Cardiac fibroblast (primary cell): ENCODE data around the gene CSE1L.
"Not testable (repeated sequence)": the region's sequence is repeated elsewhere in the genome, so short reads cannot be mapped to it uniquely, and the experiment has no call there.

Experiments
- DNase-seq, 2 donors: peaks; one replicate each; pipeline versions ENCODE4 v3.0.0 to v3.0.0-alpha.2; 2010; ENCODE audit warnings: low read depth in 2 of 2
- H3K4me3 ChIP-seq, 2 donors: replicated peaks in 1 of 2; 1 replicate in 1 of 2; 2 replicates in 1 of 2; pipeline ENCODE4 v1.5.1; 2011; ENCODE audit warnings: low read depth in 2 of 2, low read length in 2 of 2, mild to moderate bottlenecking in 2 of 2, moderate library complexity in 1 of 2
- TF ChIP-seq, protein P1 (sequence below): IDR thresholded peaks from one replicate; pipeline ENCODE4 v1.5.1; 2011; ENCODE audit warnings: low read depth, mild to moderate bottlenecking, low read length, inconsistent platforms

Gene CSE1L

DNA sequence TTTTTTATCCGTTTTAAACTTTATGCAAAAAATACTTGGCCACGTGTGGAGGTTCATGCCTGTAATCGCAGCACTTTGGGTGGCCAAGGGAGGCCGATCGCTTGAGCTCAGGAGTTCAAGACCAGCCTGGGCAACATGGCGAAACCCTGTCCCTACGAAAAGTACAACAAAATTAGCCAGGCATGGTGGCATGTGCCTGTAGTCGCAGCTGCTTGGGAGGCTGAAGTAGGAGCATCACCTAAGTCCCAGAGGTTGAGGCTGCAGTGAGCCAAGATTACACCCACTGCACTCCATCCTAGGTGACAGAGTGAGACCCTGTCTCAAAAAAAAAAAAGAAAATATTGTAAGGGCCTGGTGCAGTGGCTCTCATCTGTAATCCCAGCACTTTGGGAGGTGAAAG is 45.0 kb downstream of the CSE1L start:
- H3K4me3 ChIP-seq: no peak overlapping the region
- TF ChIP-seq, protein P1, sequence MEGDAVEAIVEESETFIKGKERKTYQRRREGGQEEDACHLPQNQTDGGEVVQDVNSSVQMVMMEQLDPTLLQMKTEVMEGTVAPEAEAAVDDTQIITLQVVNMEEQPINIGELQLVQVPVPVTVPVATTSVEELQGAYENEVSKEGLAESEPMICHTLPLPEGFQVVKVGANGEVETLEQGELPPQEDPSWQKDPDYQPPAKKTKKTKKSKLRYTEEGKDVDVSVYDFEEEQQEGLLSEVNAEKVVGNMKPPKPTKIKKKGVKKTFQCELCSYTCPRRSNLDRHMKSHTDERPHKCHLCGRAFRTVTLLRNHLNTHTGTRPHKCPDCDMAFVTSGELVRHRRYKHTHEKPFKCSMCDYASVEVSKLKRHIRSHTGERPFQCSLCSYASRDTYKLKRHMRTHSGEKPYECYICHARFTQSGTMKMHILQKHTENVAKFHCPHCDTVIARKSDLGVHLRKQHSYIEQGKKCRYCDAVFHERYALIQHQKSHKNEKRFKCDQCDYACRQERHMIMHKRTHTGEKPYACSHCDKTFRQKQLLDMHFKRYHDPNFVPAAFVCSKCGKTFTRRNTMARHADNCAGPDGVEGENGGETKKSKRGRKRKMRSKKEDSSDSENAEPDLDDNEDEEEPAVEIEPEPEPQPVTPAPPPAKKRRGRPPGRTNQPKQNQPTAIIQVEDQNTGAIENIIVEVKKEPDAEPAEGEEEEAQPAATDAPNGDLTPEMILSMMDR: no peak
- DNase-seq: no peak

DNA sequence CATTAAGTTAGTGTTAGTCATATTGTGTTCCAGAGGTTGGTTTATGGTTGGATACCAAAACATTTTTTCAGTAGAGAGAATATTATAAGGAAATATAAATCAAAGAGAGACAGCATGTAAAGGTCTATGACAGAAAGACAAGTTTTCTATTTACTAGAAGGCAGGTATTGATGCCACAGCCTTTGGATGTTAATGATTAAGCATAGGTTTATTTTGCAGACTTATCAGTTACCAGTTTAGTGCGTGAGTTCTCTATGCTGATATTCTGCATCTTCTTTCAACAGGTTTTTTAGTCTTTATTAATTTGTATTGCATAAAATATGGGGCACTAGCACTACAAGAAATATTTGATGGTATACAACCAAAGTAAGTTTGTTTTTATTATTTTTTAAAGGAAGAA is 45.6 kb downstream of the CSE1L start:
- TF ChIP-seq, protein P1: no peak
- no peak overlapping the region for H3K4me3 ChIP-seq
- no peak for DNase-seq

DNA sequence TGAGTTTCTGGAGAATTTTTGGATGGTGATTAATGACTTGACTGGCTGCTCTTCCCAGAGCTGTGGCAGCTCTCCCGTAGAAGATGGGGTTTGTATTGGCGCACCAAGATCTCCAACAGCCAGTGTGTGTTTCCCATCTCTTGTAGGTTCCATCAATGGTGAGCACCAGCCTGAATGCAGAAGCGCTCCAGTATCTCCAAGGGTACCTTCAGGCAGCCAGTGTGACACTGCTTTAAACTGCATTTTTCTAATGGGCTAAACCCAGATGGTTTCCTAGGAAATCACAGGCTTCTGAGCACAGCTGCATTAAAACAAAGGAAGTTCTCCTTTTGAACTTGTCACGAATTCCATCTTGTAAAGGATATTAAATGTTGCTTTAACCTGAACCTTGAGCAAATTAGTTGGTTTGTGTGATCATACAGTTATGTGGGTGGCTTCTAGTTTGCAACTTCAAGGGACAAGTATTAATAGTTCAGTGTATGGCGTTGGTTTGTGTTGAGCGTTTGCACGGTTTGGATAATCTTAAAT is 50.2 kb downstream of the CSE1L start:
- TF ChIP-seq, protein P1: no peak
- H3K4me3 ChIP-seq: no peak overlapping the region
- DNase-seq: no peak

DNA sequence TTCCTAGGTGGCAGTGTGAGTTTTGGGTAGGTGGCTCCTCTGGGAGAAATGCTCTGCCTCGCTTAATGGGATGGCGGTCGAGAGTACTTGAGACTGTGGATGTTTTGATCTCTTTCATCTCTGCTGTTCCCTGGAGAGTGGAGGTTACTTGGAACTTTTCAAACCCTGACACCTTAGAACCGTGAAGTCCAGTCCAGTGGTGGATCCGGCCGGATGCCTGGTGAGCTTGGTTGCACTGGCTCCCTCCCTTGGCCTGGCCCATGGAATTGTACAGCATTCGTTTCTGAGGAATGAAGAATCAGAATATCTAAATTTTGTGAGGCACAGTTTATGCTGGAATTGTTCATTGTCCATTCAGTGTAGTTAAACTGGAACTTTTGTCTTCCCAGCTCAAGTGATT is 51.0 kb downstream of the CSE1L start:
- DNase-seq: no peak
- TF ChIP-seq, protein P1: no peak
- no peak overlapping the region for H3K4me3 ChIP-seq

DNA sequence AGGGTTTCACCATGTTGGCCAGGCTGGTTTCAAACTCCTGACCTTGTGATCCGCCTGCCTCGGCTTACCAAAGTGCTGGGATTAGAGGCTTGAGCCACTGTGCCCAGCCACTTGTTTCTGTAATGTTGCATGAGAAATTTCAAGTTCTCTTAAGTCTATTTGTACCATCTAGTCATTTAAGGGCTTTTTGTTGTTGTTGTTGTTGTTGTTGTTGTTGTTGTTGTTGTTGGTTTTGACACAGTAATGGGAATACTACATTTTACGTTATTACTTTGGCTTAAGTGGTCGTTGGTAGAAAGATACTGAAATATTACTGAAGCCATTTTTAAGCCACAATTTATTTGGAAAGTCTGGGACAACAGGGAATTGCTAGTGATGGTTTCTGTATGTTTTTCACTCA is 52.0 kb downstream of the CSE1L start:
- TF ChIP-seq, protein P1: no peak
- DNase-seq: no peak
- H3K4me3 ChIP-seq: no peak overlapping the region

DNA sequence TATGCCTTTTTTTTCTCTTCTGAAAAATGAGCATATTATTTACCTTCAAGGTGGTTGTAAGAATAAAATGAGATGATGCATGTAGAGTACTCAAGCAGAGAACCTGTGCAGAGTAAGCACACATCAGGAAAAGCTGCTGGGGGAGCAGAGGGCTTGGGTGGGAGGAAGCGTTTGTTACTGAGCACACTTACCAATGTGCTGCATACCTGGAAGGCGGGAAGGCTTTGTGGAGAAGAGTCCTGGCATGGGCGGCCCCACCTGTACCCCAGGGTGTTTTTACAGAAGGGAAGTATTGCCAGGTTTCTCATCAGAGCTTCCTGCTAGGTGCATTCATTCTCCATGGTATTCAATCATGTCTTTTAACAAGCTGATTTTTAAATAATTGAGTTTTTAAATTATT is 52.9 kb downstream of the CSE1L start:
- no peak for DNase-seq
- H3K4me3 ChIP-seq: no peak overlapping the region
- TF ChIP-seq, protein P1: no peak

DNA sequence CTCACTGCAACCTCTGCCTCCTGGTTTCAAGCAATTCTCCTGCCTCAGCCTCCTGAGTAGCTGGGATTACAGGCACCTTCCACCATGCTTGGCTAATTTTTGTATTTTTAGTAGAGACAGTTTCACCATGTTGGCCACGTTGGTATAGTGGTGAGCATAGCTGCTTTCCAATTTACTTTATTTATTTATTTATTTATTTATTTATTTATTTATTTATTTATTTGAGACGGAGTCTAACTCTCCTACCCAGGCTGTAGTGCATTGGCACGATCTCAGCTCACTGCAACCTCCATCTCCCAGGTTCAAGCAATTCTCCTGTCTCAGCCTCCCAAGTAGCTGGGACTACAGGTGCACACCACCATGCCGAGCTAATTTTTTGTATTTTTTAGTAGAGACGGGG is 54.2 kb downstream of the CSE1L start:
- not testable (repeated sequence) for H3K4me3 ChIP-seq, DNase-seq
